GM18867 (cell line): ENCODE data around the gene AACS.

Source experiments
- ATAC-seq: cut with Tn5 transposase; IDR thresholded peaks from one replicate; pipeline ENCODE4 v1.9.1; 2021; ENCODE audit warnings: mild to moderate bottlenecking, moderate library complexity; ENCODE audit not compliant: unreplicated experiment

AACS gene

DNA sequence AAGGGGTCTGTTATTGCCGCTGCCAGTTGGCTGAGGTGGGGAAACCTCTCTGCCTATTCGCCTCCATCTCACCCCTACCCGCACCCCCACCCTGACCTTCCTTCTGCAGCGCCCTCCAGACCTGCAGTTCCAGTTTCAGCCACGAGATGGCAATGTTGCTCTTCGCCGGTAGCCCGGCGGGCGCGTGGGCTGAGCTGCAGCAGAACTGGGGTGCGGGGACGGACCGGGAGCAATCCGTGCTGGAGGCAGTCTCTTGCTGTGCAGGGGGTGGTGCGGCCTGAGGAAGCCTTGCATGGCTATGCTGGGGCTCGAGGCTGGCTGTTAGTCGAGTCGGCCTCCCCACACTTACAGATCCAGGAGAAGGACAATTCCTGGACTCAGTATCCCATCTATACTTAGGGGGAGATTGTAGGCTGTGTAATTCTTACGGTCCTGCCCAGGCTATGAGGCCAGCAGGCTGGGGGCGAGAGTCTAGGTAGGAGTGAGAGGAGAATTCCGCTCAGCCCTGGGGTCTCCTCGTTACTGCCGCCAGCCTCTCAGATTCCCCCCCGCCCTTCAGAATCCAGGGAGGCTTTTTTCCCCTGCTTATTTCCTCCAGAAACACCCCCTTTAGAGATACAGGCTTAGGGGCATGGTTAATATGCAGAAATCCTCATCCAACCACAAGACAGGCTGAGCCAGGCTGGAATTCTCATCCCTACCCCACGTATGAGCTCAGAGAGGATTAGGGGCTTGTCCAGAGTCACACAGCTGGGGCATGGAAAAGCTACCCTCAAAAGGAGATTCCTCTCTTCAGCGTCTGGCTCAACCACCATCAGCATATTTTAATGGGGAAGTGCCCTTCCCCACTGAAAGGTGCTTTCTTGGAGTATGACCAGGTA lies 118.2 kb downstream of the AACS start:
- ATAC-seq = peak; percentile 64

DNA sequence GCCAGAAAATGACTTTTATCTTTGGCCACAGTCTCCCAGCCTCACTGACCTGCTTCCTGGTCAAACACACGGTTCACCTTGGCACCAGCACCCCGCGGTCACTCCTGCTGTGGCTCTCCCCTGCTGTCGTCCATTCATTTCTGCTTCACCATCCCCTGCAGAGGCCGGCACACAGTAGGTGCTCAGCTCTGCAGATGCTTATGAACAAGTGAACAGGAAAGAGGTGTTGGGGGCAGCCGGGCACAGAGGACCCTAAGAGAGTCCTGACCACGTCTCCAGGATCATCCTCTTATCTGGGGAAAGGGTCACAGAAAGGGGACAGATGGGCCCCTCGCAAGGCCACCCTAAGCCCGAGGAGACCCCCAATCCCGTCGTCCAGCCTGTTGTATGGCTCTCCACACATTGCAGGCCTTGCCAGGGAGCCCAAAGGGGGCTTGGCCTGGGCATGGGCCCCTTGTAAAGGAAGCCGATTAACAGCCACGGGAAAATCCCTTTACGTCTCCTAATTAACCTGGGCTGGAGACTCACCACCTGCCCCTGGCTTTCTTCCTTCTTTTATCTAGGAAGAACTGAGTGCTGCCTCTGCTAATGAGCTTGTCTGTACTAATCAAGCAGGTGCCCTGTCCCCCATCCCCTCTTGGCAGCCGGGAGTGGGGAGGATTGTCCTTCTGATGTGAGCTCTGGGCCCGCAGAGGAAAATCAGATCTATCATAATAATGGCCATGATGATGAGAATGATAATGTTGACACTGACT lies 119.2 kb downstream of the AACS start:
- ATAC-seq = no peak

DNA sequence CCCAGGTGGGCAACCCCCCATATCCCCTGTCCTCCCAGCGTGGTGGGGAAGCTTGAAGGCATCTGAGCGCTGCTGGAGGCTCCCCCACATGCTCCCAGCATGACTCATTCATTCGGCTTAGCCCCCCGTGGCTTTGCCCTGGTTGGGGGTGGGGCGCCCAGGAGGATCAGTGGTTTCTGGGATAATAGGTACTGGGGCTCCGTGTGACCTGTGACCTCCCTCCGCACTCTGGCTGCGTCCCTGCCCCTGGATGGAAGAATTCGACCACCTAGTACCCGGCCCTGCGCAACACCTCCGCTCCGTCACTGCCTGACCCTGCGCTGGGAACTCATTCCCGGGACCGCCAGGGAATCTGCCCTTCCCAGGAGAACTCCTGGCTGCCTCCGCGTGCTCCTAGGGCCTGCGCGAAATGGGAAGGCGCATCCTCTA lies 120.1 kb downstream of the AACS start:
- ATAC-seq = no peak

DNA sequence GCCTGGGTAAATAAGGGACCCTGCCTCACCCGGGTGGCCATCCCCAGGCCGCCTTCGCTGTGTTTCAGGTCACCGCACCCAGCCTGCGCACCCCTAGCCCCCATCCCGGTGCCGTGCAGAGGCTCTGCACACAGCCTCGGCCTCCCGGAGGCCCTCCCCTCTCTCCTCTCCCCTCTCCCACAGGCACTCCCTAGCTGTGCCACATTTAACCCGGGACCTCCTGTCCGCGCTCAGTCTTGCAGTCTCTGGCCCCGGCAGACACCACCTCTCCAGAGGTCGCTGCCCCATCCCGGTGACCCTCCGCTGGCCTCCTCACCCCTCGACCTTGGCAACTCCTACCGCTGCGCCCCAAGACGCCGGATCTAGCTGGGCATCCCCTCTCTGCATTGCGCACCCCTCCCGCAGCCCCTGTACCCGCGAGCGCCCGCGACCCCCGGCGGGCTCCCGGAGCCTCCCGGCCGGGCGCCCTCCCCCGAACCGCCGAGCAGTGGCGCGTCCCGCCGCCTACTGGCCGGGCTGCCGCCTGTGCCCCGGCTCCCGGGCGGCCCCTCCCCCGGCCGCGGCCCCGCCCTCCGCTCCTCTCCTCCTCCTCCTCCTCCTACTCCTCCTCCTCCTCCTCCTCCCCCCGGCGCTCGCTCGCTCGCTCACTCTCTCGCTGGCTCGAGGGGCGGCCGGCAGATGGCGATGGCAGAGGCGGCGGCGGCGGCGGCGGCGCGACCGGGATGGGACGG lies 120.7 kb downstream of the AACS start, which contains the start of gene TMEM132B:
Gene TMEM132B (plus strand): TSS at position 647 of the 731 bp plus-strand sequence.
- peak; percentile 59 for ATAC-seq

DNA sequence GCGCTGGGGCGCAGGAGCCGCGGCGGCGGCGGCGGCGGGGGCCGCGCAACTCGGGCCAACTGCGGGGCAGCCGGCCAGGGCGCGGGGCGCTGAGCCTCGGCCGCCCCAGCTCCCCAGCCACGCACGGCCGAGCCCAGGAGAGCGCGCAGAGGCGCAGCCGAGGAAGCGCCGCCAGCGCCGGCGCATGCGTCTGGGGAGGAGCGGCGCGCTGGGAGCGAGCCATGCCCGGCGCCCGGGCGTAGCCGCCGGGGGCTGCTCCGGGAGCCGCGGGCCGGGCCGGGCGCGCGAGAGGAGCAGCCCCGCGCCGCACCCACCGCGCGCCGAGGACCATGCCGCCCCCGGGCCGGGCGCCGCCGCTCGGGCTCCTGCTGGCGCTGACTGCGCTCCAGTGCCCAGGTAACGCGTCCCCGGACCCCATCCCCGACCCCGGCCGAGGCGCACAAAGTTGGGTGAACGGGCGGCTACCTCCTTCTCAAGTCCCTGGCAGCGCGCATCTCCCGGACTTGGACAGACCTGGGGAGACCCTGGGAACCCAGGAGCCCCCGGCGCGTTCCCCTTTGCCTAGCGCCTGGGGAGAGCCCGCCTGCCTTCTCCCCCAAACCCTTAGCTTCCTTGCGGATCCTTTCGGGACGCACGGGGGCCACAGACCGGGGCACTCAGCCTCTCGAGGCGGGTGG lies 121.4 kb downstream of the AACS start:
- peak; percentile 32 for ATAC-seq

DNA sequence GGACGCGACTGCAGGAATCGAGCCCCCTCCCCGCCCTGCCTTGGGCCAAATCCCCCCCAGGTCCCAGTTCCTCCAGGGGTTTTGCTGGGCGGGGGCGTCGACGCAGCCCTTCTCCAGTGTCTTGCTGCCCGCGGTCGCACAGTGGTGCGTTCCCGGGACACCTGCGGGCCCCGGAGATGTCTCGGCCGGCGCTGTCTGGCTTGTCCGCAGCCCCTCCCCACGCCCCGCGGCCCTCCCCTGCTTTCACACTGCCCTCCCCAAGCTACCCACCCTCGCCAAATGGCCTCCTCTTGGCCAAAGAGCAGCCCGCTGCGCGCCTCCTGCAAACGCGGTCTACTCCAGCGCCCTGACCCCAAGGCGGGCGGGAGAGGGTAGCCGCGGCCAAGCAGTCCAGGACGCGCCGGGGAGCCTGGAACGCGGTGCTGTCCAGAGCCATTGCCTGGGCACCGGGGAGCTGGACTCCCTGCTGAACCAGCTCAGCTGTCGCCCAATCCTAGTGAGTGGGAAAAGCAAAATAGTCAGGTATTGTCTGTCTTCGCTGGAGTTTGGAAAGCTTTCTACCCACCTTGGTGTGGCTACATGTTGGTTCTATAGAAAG lies 122.0 kb downstream of the AACS start:
- no peak for ATAC-seq

DNA sequence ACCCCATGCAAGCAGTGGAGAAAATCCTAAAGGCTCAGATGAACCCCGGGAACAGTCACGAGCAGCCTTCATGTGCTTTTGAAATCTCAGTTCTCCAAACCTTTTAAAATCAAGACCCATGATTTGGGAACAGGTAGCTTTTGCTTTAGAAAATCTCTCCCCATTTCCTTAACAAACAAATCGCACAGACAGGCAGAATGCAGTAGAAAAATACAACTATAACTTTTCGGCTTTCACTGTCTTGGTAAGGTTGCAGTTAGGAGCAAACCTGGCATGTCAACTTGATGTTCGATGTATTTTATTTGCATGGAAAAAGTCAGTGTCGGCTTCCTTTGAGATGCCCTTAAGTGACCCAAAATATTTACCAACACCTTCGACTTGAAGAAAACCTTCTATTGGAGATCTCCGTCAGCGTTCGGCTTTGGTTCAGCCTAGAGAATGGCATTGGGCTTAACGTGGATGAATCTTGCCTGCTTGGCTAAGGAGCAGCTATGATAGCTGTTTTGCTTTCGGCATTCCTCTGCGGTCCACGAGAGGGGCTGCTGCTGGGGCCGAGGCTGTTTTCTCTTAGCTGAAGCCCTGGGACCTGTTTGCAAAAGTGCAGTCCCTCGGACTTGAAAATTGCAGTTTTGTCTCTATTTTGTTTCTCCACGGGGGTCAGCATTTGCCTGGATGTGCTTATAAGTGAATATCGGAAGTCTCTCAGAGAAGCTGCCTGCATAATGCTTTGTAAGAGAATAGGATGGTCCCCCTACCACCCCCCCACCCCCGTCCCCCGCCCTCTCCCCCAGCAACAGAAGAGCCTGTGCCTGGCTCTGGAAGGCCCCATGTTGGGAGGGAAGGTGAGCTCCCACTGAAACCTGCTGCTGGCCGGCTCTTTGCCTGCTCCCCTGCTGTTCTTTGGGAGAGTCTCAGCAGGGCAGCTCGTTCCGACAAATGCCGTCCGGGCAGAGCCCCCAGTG lies 122.8 kb downstream of the AACS start:
- ATAC-seq = no peak

DNA sequence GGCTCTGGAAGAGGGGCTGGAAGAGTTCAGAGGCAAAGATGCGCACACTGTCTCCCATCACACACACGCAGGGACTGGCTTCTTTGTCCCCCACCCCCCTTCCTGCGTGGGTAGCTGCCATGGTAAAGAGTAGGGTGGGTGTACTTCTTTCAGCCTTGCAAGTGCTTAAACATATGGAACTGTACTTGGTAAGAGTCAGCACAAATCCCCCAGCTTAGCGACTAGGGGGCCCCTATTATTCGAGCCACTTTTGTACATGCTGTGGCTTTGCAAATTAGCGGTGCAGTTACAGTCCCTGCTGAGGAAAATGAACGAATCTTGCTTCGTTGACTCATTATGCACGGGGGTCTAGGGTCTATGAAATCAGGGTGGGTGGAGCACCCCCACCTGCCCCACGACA lies 123.8 kb downstream of the AACS start:
- no peak for ATAC-seq

DNA sequence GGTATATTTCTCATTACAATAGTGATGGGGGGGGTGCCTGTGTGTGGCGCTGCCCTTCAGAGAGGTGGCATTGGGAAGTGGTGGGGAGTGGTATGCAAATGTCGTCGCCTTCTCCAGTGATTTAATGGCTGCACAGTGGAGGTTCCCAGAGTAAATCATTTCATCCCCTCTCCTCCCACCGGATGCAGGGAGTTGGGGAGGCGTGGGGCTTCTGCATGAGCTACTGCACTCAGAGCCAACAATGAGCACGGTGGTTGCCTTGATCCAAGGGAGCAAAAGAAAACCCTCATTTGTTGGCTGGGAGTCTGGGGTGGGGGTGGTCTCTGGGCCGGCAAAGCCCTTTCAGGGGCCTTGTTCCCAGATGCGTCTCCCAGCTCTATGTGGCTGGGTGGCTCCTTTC lies 124.3 kb downstream of the AACS start:
- no peak for ATAC-seq

DNA sequence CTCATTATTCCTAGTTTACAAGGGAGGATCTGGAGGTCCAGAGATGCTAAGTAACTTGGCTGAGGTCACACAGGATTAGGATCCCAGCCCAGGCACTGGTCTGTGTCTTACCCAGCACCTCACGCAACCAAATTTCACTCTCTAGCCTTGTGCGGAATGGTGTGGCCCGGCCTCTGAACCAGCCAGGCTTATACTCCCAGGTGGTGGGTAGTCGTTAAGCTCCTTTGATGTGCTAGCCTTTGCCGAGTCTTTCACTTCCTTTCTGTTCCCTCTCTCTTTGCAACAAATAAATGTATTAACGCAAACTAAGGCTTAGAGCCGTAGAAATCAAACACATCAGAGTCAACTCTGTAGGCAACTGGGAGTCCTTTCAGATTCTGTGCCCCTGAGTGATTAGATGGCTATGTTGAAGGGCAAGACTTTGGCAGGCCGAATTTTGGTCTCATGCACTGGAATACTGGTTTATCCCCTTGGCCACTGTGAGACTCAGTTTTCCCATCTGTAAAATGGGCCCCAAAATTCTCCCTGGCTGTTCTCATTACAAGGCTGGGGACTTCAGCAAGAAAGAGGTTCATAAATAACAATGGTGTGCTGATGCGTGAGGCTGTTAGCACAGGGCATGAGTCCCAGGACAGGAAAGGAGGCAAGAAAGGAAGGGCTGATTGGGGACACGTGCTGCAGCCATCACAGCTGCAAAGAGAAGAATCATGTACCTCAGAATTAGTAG lies 126.3 kb downstream of the AACS start:
- no peak for ATAC-seq

DNA sequence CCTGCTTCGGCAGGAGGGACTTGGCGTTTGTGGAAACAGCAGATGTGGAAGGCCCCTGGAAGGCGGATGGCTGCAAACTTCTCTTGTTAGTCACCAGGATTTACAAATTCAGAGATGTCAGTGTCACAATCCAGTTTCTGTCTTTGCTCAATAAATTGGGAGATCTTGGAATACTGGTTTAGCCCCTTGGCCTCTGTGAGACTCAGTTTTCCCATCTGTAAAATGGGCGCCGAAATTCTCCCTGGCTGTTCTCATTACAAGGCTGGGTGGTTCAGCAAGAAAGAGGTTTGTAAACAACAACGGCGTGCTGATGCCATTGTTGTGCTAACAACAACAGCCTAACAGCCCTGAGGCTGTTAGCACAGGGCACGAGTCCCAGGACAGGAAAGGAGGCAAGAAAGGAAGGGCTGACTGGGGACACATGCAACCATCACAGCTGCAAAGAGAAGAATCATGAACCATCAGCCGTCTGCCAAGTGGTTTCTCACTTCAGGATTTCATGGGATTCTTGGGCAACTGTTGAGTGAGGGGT lies 127.5 kb downstream of the AACS start:
- ATAC-seq = no peak
